Prostate gland (tissue), 2 donors: ENCODE results near the gene ST3GAL2. TPM values are rescaled to one million over a fixed set of nuclear protein-coding genes. Genes with fewer than 3 reads are reported as not detected.

ENCODE experiments used
- DNase-seq: peaks from one replicate; pipeline ENCODE4 v3.0.0-alpha.2; 2019; ENCODE audit warnings: low spot score
- H3K27ac ChIP-seq, 2 donors: fragments of 200-600 bp; sonication (generic); 2 replicates each; pipeline ENCODE4 v1.5.1; 2017 to 2019
- H3K27me3 ChIP-seq: fragments of 200-600 bp; sonication (generic); replicated peaks from 2 replicates; pipeline ENCODE4 v1.5.1; 2019; ENCODE audit not compliant: insufficient read depth
- H3K36me3 ChIP-seq, 2 donors: fragments of 200-600 bp; sonication (generic); 1 replicate in 1 of 2; 2 replicates in 1 of 2; pipeline versions ENCODE4 v1.5.1 to v1.8.1; 2017 to 2019
- H3K4me1 ChIP-seq: fragments of 200-600 bp; sonication (generic); replicated peaks from 2 replicates; pipeline ENCODE4 v1.5.1; 2019
- H3K4me3 ChIP-seq, 2 donors: fragments of 200-600 bp; sonication (generic); 2 replicates each; pipeline ENCODE4 v1.5.1; 2017 to 2019
- H3K9me3 ChIP-seq: fragments of 200-600 bp; sonication (generic); 2 replicates; pipeline ENCODE4 v1.5.1; 2017
- POLR2A ChIP-seq: fragments of 450-650 bp; IDR thresholded peaks from one replicate; pipeline ENCODE4 v1.6.1; 2016; ENCODE audit warnings: antibody characterized with exemption, mild to moderate bottlenecking
- POLR2AphosphoS5 ChIP-seq: sonication (generic); formaldehyde crosslinking; IDR thresholded peaks from one replicate; pipeline ENCODE4 v1.6.1; 2017; ENCODE audit warnings: antibody characterized with exemption
- WGBS: methylation state at CpG from one replicate; pipeline ENCODE4 v1.1.5; 2018; 5-methylcytosine and 5-hydroxymethylcytosine counted together
- intact Hi-C: fragments of 100-400 bp; cut with DNase I; formaldehyde crosslinking; loops from one replicate; pipeline ENCODE4 v1.14.2; 2022
- total RNA-seq, 2 donors: library from RNA; depleted of rRNA; stranded (reverse); fragments of >200 nt; gene quantifications; one replicate each; pipeline ENCODE4 v1.1.0, GENCODE V29; 2016
- TF ChIP-seq, protein P1 (sequence below), 4 experiments: fragments of 200-600 bp in 2 of 4; fragments of 450-650 bp in 2 of 4; sonication (generic) in 2 of 4; IDR thresholded peaks; 1 replicate in 3 of 4; 2 replicates in 1 of 4; pipeline ENCODE4 v1.5.1; 2016 to 2019; ENCODE audit warnings: antibody characterized with exemption in 4 of 4, mild to moderate bottlenecking in 2 of 4, moderate library complexity in 2 of 4

The ST3GAL2 gene
- total RNA-seq, 2 donors from 2014 or later = 8.7 to 54.5 TPM

DNA sequence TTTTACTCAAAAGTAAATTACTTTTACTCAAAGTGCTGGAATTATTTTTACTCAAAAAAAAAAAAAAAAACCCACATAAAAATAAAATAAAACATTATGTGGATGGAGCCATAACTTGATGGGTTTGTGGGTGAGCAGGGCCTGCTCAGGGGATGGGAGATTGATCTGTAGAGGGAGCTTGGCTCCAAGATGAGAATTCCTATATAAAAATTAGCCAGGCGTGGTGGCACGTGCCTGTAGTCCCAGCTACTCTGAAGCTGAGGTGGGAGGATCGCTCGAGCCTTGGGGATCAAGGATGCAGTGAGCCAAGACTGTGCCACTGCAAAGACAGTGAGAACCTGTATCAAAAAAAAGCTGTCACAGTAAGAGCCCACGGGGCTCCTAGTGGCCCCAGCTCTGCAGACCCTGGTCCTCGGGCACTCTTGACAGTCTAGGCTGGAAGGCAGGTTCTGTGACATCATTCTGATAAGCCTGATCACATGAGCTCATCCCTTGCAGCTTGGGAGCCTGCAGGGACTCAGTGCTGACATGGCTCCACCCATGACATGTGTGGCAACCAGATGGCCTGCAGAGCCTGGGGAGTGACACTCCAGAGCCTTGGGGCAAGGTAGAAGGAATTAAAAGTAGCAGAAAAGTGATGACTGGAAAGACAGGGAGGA, 42.5 kb downstream of the ST3GAL2 start:
- TF ChIP-seq POLR2A (no peak), POLR2AphosphoS5 (no peak)
- TF ChIP-seq, protein P1, sequence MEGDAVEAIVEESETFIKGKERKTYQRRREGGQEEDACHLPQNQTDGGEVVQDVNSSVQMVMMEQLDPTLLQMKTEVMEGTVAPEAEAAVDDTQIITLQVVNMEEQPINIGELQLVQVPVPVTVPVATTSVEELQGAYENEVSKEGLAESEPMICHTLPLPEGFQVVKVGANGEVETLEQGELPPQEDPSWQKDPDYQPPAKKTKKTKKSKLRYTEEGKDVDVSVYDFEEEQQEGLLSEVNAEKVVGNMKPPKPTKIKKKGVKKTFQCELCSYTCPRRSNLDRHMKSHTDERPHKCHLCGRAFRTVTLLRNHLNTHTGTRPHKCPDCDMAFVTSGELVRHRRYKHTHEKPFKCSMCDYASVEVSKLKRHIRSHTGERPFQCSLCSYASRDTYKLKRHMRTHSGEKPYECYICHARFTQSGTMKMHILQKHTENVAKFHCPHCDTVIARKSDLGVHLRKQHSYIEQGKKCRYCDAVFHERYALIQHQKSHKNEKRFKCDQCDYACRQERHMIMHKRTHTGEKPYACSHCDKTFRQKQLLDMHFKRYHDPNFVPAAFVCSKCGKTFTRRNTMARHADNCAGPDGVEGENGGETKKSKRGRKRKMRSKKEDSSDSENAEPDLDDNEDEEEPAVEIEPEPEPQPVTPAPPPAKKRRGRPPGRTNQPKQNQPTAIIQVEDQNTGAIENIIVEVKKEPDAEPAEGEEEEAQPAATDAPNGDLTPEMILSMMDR (IDR thresholded peaks at IDR 0.05) = no peak
- H3K4me3 ChIP-seq = no peak overlapping the region
- H3K27ac ChIP-seq = no peak overlapping the region
- intact Hi-C loops = no loop called here
- DNase-seq = no peak
- H3K36me3 ChIP-seq = no peaks in the 10 kb centered on the region
- no peaks in the 10 kb centered on the region for H3K27me3 ChIP-seq
- 68% methylated on average over 6 of the region's 6 CpGs for WGBS
- H3K9me3 ChIP-seq = no peaks in the 10 kb centered on the region
- no peaks in the 10 kb centered on the region for H3K4me1 ChIP-seq

DNA sequence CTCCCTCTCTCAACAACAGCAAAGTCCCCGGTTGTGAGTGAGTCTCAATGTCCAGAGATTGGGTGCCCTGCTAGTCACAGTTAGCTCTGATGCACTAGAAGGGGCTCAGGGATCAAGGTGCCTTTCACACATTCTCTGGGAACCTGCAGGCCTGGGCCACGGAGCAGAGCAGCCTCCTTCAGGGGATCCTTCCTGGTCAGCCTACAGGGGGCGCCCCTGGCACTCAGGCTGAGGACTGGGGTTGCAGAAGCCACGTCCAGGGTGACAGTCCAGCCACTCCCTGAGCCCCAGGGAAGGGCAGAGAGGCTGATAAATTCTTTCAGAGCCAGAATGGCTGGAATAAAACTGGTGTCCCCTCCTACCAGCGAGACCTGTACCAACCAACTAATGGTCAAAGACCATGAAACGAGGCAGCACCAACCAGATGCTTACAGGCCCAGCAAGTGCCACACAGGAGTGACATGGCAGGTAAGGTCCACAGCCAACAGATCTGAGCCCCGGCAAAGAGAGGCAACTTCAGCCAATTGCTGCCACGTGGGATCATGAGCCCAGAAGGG, 43.5 kb downstream of the ST3GAL2 start:
- TF ChIP-seq, protein P1 (IDR thresholded peaks at IDR 0.05) = peak in 3 of 4 experiments; percentile 33 to 54 (median 33)
- no peak for TF ChIP-seq POLR2AphosphoS5
- WGBS = 60% methylated on average over 8 of the region's 8 CpGs
- H3K36me3 ChIP-seq = no peaks in the 10 kb centered on the region
- intact Hi-C loops = no loop called here
- H3K4me3 ChIP-seq = no peak overlapping the region
- H3K4me1 ChIP-seq = no peaks in the 10 kb centered on the region
- H3K27me3 ChIP-seq = no peaks in the 10 kb centered on the region
- peak; percentile 19 for DNase-seq
- H3K27ac ChIP-seq = no peak overlapping the region
- H3K9me3 ChIP-seq = no peaks in the 10 kb centered on the region

DNA sequence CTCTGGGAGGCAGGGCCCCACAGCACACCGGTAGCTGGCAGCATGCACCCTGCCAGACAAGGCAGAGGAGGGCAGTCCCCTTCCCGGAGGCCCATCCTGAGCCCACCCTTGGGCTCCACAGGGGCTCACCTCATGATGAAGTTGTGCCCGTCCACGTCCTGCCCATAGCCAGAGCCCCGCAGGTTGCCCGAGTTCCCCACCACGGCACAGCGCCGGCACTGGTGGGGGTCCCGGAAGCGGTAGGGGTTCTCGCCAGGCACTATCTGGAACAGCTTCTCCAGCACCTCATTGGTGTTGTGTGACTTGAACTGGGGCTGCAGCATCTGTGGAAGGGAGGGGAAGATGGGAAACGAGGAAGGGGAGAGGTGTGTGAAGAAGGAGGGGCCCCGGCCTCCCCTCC, 44.0 kb downstream of the ST3GAL2 start:
- Histone ChIP-seq H3K36me3 (no peaks in the 10 kb centered on the region), H3K9me3 (no peaks in the 10 kb centered on the region), H3K27ac (no peak overlapping the region), H3K27me3 (no peaks in the 10 kb centered on the region), H3K4me1 (no peaks in the 10 kb centered on the region), H3K4me3 (no peak overlapping the region)
- intact Hi-C loops = no loop called here
- DNase-seq = no peak
- no peak for TF ChIP-seq POLR2AphosphoS5
- WGBS = 96% methylated on average over 7 of the region's 14 CpGs

DNA sequence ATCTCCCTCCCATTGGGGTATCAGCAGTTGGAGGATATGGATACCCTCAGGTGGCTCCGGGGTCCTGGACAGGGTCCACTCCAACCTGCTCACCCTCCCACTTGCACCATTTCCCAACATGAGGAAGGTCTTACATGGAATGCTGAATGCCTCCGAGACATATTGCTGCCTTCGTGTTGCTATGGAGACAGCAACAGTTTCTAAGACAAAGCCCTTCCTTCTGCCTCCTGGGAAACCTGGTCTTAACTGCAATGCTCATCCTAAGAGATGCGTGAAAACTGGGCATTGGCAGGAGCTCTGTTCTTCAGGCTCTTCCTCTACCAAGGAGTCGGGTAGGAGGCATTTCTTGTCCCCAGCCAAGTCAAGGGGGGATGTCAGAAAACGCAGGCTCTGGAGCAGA, 45.2 kb downstream of the ST3GAL2 start:
- H3K27me3 ChIP-seq = no peaks in the 10 kb centered on the region
- intact Hi-C loops = no loop called here
- TF ChIP-seq POLR2AphosphoS5 (no peak), POLR2A (no peak)
- TF ChIP-seq, protein P1 (IDR thresholded peaks at IDR 0.05) = no peak
- DNase-seq = no peak
- H3K36me3 ChIP-seq = no peaks in the 10 kb centered on the region
- H3K4me1 ChIP-seq = no peaks in the 10 kb centered on the region
- H3K4me3 ChIP-seq = no peak overlapping the region
- no peak overlapping the region for H3K27ac ChIP-seq
- WGBS = 93% methylated on average over 6 of the region's 6 CpGs
- no peaks in the 10 kb centered on the region for H3K9me3 ChIP-seq

DNA sequence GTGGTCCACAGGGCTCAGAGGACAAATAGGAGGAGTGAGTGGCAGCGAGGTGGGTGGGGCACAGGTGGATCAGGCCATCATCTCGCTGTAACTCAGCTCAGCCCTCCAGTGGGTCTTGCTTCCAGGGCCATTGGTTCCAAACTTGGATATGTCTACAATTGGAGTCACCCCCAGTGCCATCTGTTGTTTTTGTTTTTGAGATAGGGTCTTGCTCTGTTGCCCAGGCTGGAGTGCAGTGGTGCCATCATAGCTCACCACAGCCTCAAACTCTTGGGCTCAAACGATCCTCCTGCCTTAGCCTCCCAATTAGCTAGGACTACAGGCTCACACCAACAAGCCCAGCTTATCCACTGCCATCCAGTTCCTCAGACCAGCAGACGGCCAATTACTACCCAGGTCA, 46.3 kb downstream of the ST3GAL2 start:
- intact Hi-C loops = no loop called here
- 97% methylated on average over 4 of the region's 4 CpGs for WGBS
- Histone ChIP-seq H3K4me3 (no peak overlapping the region), H3K4me1 (no peaks in the 10 kb centered on the region), H3K27ac (no peak overlapping the region), H3K27me3 (no peaks in the 10 kb centered on the region), H3K9me3 (no peaks in the 10 kb centered on the region), H3K36me3 (no peaks in the 10 kb centered on the region)
- TF ChIP-seq POLR2A (no peak), POLR2AphosphoS5 (no peak)
- TF ChIP-seq, protein P1 (IDR thresholded peaks at IDR 0.05) = no peak
- DNase-seq = no peak
